T-helper 17 cell (primary cell): ENCODE results near the gene ECI1. TPM values are rescaled to one million over a fixed set of nuclear protein-coding genes. Genes with fewer than 3 reads are reported as not detected.
A peak's percentile ranks its signal among the peaks of the same experiment; 100 is the strongest.
"Not testable (repeated sequence)": the region's sequence is repeated elsewhere in the genome, so short reads cannot be mapped to it uniquely, and the experiment has no call there.

Experiments used
- ATAC-seq: fragments of 150-1000 bp; cut with Tn5 transposase; 2 replicates; pipeline ENCODE4 v1.10.0; 2021; ENCODE audit warnings: mild to moderate bottlenecking, moderate library complexity
- DNase-seq, 3 donors: peaks; one replicate each; pipeline versions ENCODE4 v3.0.0 to v3.0.0-alpha.2; 2020 to 2021
- H3K9me3 ChIP-seq: one replicate; pipeline ENCODE4 v1.7.0; 2013; ENCODE audit warnings: low read length, mild to moderate bottlenecking; ENCODE audit not compliant: control insufficient read depth, poor library complexity, severe bottlenecking
- H3K27ac Mint-ChIP-seq: one replicate; pipeline ENCODE4 v1.8.0; 2022; ENCODE audit warnings: mild to moderate bottlenecking, moderate library complexity, mixed read lengths
- H3K27me3 Mint-ChIP-seq: one replicate; pipeline ENCODE4 v1.8.0; 2022; ENCODE audit warnings: mixed read lengths
- H3K36me3 Mint-ChIP-seq: one replicate; pipeline ENCODE4 v1.8.0; 2022; ENCODE audit warnings: low read depth, mixed read lengths
- H3K4me1 Mint-ChIP-seq: one replicate; pipeline ENCODE4 v1.8.0; 2022; ENCODE audit warnings: mild to moderate bottlenecking, mixed read lengths
- H3K4me3 Mint-ChIP-seq: one replicate; pipeline ENCODE4 v1.8.0; 2022; ENCODE audit warnings: mild to moderate bottlenecking, moderate library complexity, mixed read lengths
- total RNA-seq, 4 donors: library from RNA in 2 of 4; stranded (reverse) in 2 of 4; gene quantifications; one replicate each; pipeline ENCODE4 v1.2.3 and lab custom pipeline; 2022 to 2026

Gene ECI1
- total RNA-seq, 2 donors from 2014 or later: 15.2 TPM

GRCh38 chr16:2275476-2276367 is 24.3 kb upstream of the ECI1 start:
- Mint-ChIP-seq H3K4me1 (no peaks in the 10 kb centered on the region), H3K36me3 (no peaks in the 10 kb centered on the region), H3K27ac (no peak overlapping the region), H3K4me3 (no peak overlapping the region), H3K27me3 (no peaks in the 10 kb centered on the region)
- no peak for DNase-seq
- ATAC-seq: no peak
- H3K9me3 ChIP-seq: no peaks in the 10 kb centered on the region

- Mint-ChIP-seq H3K4me3 (no peak overlapping the region), H3K4me1 (peaks cover 9% of the 10 kb centered on the region), H3K27me3 (no peaks in the 10 kb centered on the region), H3K36me3 (no peaks in the 10 kb centered on the region), H3K27ac (peak overlapping the region; percentile 79)
- DNase-seq: no peak
- ATAC-seq: no peak
- H3K9me3 ChIP-seq: no peaks in the 10 kb centered on the region
These were observed 22.5 kb upstream of the ECI1 start for GRCh38 chr16:2273931-2274330.

GRCh38 chr16:2273484-2273883 is 22.1 kb upstream of the ECI1 start:
- Mint-ChIP-seq H3K27me3 (no peaks in the 10 kb centered on the region), H3K4me3 (no peak overlapping the region), H3K36me3 (no peaks in the 10 kb centered on the region), H3K27ac (peak overlapping the region; percentile 79), H3K4me1 (peaks cover 9% of the 10 kb centered on the region)
- DNase-seq: no peak
- no peak for ATAC-seq
- no peaks in the 10 kb centered on the region for H3K9me3 ChIP-seq

GRCh38 chr16:2271848-2272461 is 20.6 kb upstream of the ECI1 start:
- DNase-seq (no peak), ATAC-seq (no peak)
- Mint-ChIP-seq H3K4me1 (peaks cover 14% of the 10 kb centered on the region), H3K4me3 (no peak overlapping the region), H3K27me3 (no peaks in the 10 kb centered on the region), H3K27ac (no peak overlapping the region), H3K36me3 (no peaks in the 10 kb centered on the region)
- no peaks in the 10 kb centered on the region for H3K9me3 ChIP-seq

- no peak for DNase-seq
- Mint-ChIP-seq H3K36me3 (no peaks in the 10 kb centered on the region), H3K27ac (no peak overlapping the region), H3K4me3 (peak overlapping the region; percentile 25), H3K4me1 (peaks cover 21% of the 10 kb centered on the region), H3K27me3 (no peaks in the 10 kb centered on the region)
- no peaks in the 10 kb centered on the region for H3K9me3 ChIP-seq
- ATAC-seq: no peak
These were observed 19.4 kb upstream of the ECI1 start for GRCh38 chr16:2270588-2271470.

- Mint-ChIP-seq H3K27me3 (no peaks in the 10 kb centered on the region), H3K36me3 (no peaks in the 10 kb centered on the region), H3K4me3 (no peak overlapping the region), H3K27ac (no peak overlapping the region), H3K4me1 (peaks cover 26% of the 10 kb centered on the region)
- no peaks in the 10 kb centered on the region for H3K9me3 ChIP-seq
- DNase-seq (no peak), ATAC-seq (no peak)
These were observed 18.7 kb upstream of the ECI1 start for GRCh38 chr16:2270070-2270462.

- peak within 1 kb of the TSS; percentile 97 for H3K4me3 Mint-ChIP-seq
- DNase-seq (peak; percentile 89 to 95 (median 93)), ATAC-seq (peak; percentile 88)
- H3K9me3 ChIP-seq: no peaks in the 10 kb centered on the region
- no peaks in the 10 kb centered on the region for H3K27me3 Mint-ChIP-seq
- peaks cover 33% of the 10 kb centered on the region for H3K4me1 Mint-ChIP-seq
- no peaks in the 10 kb centered on the region for H3K36me3 Mint-ChIP-seq
- H3K27ac Mint-ChIP-seq: peak within 1 kb of the TSS; percentile 94
These were observed 16.7 kb upstream of the ECI1 start, which contains the start of gene RNPS1 for GRCh38 chr16:2267913-2268666. Gene RNPS1, minus strand, starts transcription at chr16:2268126. Its CDS starts 3,483 bp downstream, at chr16:2264643.

GRCh38 chr16:2267505-2267912 is 16.1 kb upstream of the ECI1 start:
- not testable (repeated sequence) for DNase-seq, H3K9me3 ChIP-seq, H3K36me3 Mint-ChIP-seq, H3K27me3 Mint-ChIP-seq
- Mint-ChIP-seq H3K27ac (peak overlapping the region; percentile 94), H3K4me3 (peak overlapping the region; percentile 97), H3K4me1 (peaks cover 38% of the 10 kb centered on the region)
- peak; percentile 52 for ATAC-seq

GRCh38 chr16:2266887-2267286 is 15.5 kb upstream of the ECI1 start:
- H3K9me3 ChIP-seq, ATAC-seq, H3K36me3 Mint-ChIP-seq, H3K27me3 Mint-ChIP-seq, DNase-seq: not testable (repeated sequence)
- H3K27ac Mint-ChIP-seq: peak overlapping the region; percentile 94
- peaks cover 38% of the 10 kb centered on the region for H3K4me1 Mint-ChIP-seq
- peak overlapping the region; percentile 97 for H3K4me3 Mint-ChIP-seq

GRCh38 chr16:2263026-2263425 is 11.6 kb upstream of the ECI1 start:
- H3K9me3 ChIP-seq, DNase-seq, H3K4me3 Mint-ChIP-seq, H3K36me3 Mint-ChIP-seq, ATAC-seq, H3K27me3 Mint-ChIP-seq: not testable (repeated sequence)
- Mint-ChIP-seq H3K4me1 (peaks cover 27% of the 10 kb centered on the region), H3K27ac (peak overlapping the region; percentile 39)

- no peak for ATAC-seq
These were observed 8.9 kb upstream of the ECI1 start for GRCh38 chr16:2260250-2260649.

GRCh38 chr16:2258530-2258929 is 7.1 kb upstream of the ECI1 start:
- H3K27ac Mint-ChIP-seq, H3K9me3 ChIP-seq, H3K4me1 Mint-ChIP-seq, ATAC-seq, DNase-seq, H3K36me3 Mint-ChIP-seq, H3K27me3 Mint-ChIP-seq, H3K4me3 Mint-ChIP-seq: not testable (repeated sequence)

More at GRCh38 chr16:2260250-2260649, 8.9 kb upstream of the ECI1 start:
- Mint-ChIP-seq H3K4me3 (no peak overlapping the region), H3K36me3 (peaks cover 8% of the 10 kb centered on the region), H3K27me3 (no peaks in the 10 kb centered on the region), H3K4me1 (peaks cover 13% of the 10 kb centered on the region), H3K27ac (no peak overlapping the region)
- DNase-seq: no peak
- H3K9me3 ChIP-seq: no peaks in the 10 kb centered on the region
